Measurements from ENCODE around the gene ITGBL1.

Gene ITGBL1

GRCh38 chr13:101451641-101452040, 834 bp upstream of the ITGBL1 start:
- in situ Hi-C loops (cut with MboI; ENCODE audit: low sequenced_read_pairs): no loop called here

- in situ Hi-C loops (cut with MboI; ENCODE audit: low sequenced_read_pairs): no loop called here
These were observed 1.3 kb downstream of the ITGBL1 start for GRCh38 chr13:101453784-101454201.

- in situ Hi-C loops (cut with MboI; ENCODE audit: low sequenced_read_pairs): no loop called here
These were observed 2.3 kb downstream of the ITGBL1 start for GRCh38 chr13:101454767-101455166.

GRCh38 chr13:101455863-101456262, 3.4 kb downstream of the ITGBL1 start:
- in situ Hi-C loops (cut with MboI; ENCODE audit: low sequenced_read_pairs): no loop called here

- in situ Hi-C loops (cut with MboI; ENCODE audit: low sequenced_read_pairs): no loop called here
These were observed 4.7 kb downstream of the ITGBL1 start for GRCh38 chr13:101457176-101457575.

- in situ Hi-C loops (cut with MboI; ENCODE audit: low sequenced_read_pairs): no loop called here
These were observed 13.4 kb downstream of the ITGBL1 start for GRCh38 chr13:101465877-101466276.

GRCh38 chr13:101467415-101467814, 14.9 kb downstream of the ITGBL1 start:
- in situ Hi-C loops (cut with MboI; ENCODE audit: low sequenced_read_pairs): no loop called here

- in situ Hi-C loops (cut with MboI; ENCODE audit: low sequenced_read_pairs): no loop called here
These were observed 21.0 kb downstream of the ITGBL1 start for GRCh38 chr13:101473458-101473857.

- in situ Hi-C loops (cut with MboI; ENCODE audit: low sequenced_read_pairs): no loop called here
These were observed 22.0 kb downstream of the ITGBL1 start for GRCh38 chr13:101474419-101474957.

GRCh38 chr13:101475536-101475935, 23.1 kb downstream of the ITGBL1 start:
- in situ Hi-C loops (cut with MboI; ENCODE audit: low sequenced_read_pairs): no loop called here

- in situ Hi-C loops (cut with MboI; ENCODE audit: low sequenced_read_pairs): no loop called here
These were observed 28.9 kb downstream of the ITGBL1 start for GRCh38 chr13:101481421-101481820.

- in situ Hi-C loops (cut with MboI; ENCODE audit: low sequenced_read_pairs): no loop called here
These were observed 34.4 kb downstream of the ITGBL1 start for GRCh38 chr13:101486708-101487437.

GRCh38 chr13:101487438-101487830, 35.0 kb downstream of the ITGBL1 start:
- in situ Hi-C loops (cut with MboI; ENCODE audit: low sequenced_read_pairs): no loop called here

GRCh38 chr13:101488734-101489133, 36.3 kb downstream of the ITGBL1 start:
- in situ Hi-C loops (cut with MboI; ENCODE audit: low sequenced_read_pairs): no loop called here

GRCh38 chr13:101489643-101490405, 37.3 kb downstream of the ITGBL1 start:
- in situ Hi-C loops (cut with MboI; ENCODE audit: low sequenced_read_pairs): no loop called here

- in situ Hi-C loops (cut with MboI; ENCODE audit: low sequenced_read_pairs): no loop called here
These were observed 38.0 kb downstream of the ITGBL1 start for GRCh38 chr13:101490406-101491015.

- in situ Hi-C loops (cut with MboI; ENCODE audit: low sequenced_read_pairs): no loop called here
These were observed 39.9 kb downstream of the ITGBL1 start for GRCh38 chr13:101492251-101492910.

- in situ Hi-C loops (cut with MboI; ENCODE audit: low sequenced_read_pairs): no loop called here
These were observed 41.1 kb downstream of the ITGBL1 start for GRCh38 chr13:101493541-101493940.

GRCh38 chr13:101499406-101499805, 46.9 kb downstream of the ITGBL1 start:
- in situ Hi-C loops (cut with MboI; ENCODE audit: low sequenced_read_pairs): no loop called here

- in situ Hi-C loops (cut with MboI; ENCODE audit: low sequenced_read_pairs): no loop called here
These were observed 50.1 kb downstream of the ITGBL1 start for GRCh38 chr13:101502618-101503017.

GRCh38 chr13:101511161-101511560, 58.7 kb downstream of the ITGBL1 start:
- in situ Hi-C loops (cut with MboI; ENCODE audit: low sequenced_read_pairs): no loop called here
